Measurements from ENCODE around the gene GLRA3.
"Not testable (repeated sequence)": the region's sequence is repeated elsewhere in the genome, so short reads cannot be mapped to it uniquely, and the experiment has no call there.

The GLRA3 gene

GRCh38 chr4:174707051-174707676 lies 121.9 kb downstream of the GLRA3 start:
- no peak for DNase-seq (ENCODE audit: low spot score)
- no peak for TF ChIP-seq CTCF (IDR thresholded peaks at IDR 0.05)
- no peak overlapping the region for H3K4me3 ChIP-seq
- H3K27ac ChIP-seq = no peak overlapping the region

GRCh38 chr4:174702979-174703478 lies 126.0 kb downstream of the GLRA3 start:
- no peak for DNase-seq (ENCODE audit: low spot score)
- TF ChIP-seq CTCF (IDR thresholded peaks at IDR 0.05) = no peak
- no peak overlapping the region for H3K27ac ChIP-seq
- no peak overlapping the region for H3K4me3 ChIP-seq

- Histone ChIP-seq H3K27ac (no peak overlapping the region), H3K4me3 (no peak overlapping the region)
- DNase-seq (ENCODE audit: low spot score) = no peak
- no peak for TF ChIP-seq CTCF (IDR thresholded peaks at IDR 0.05)
These were observed 129.4 kb downstream of the GLRA3 start for GRCh38 chr4:174699654-174700053.

GRCh38 chr4:174697896-174698295 lies 131.2 kb downstream of the GLRA3 start:
- TF ChIP-seq CTCF (IDR thresholded peaks at IDR 0.05) = no peak
- H3K27ac ChIP-seq = no peak overlapping the region
- H3K4me3 ChIP-seq = no peak overlapping the region
- DNase-seq (ENCODE audit: low spot score) = no peak

- H3K4me3 ChIP-seq = no peak overlapping the region
- TF ChIP-seq CTCF (IDR thresholded peaks at IDR 0.05) = no peak
- no peak for DNase-seq (ENCODE audit: low spot score)
- H3K27ac ChIP-seq = no peak overlapping the region
These were observed 131.8 kb downstream of the GLRA3 start for GRCh38 chr4:174697202-174697601.

GRCh38 chr4:174696657-174697056 lies 132.4 kb downstream of the GLRA3 start:
- no peak overlapping the region for H3K4me3 ChIP-seq
- no peak for TF ChIP-seq CTCF (IDR thresholded peaks at IDR 0.05)
- no peak for DNase-seq (ENCODE audit: low spot score)
- H3K27ac ChIP-seq = no peak overlapping the region

- not testable (repeated sequence) for H3K4me3 ChIP-seq; DNase-seq (ENCODE audit: low spot score); H3K27ac ChIP-seq
These were observed 137.2 kb downstream of the GLRA3 start for GRCh38 chr4:174691876-174692275.

Measured in coronary artery (tissue), 2 donors.